ENCODE data around the gene SPG11.

DNA sequence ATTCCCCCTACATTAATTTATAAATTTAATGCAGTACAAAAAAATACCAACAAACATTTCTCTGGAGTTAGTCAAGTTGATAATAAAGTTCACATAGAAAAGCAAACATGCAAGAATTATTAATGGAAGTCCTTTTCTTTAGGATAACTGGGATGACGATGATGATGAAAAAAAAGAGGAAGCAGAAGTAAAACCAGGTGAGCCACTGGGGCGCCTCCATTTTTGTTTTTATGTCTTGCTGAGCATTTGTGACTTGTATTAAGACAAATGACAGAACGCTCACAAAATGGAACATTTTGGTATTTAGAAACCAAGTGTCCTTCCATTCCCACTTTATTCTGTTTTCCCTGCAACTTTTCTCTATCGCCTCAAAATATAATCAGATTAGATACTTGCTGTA, 112.7 kb downstream of the SPG11 start:
- no peak for TF ChIP-seq ZNF274 (IDR thresholded peaks at IDR 0.05; ENCODE audit: low read depth, low read length)
- no peak for TF ChIP-seq YY1 (IDR thresholded peaks at IDR 0.05; ENCODE audit: insufficient read depth, insufficient read length)
- no peak for TF ChIP-seq SUZ12 (IDR thresholded peaks at IDR 0.05; ENCODE audit: extremely low read depth, insufficient read depth, insufficient read length)

Measured in NT2/D1 (cell line).